NCI-H82 (cell line): ENCODE results near the gene MSX2.

Experiments
- DNase-seq: peaks from one replicate; lab custom pipeline; 2025; lab: John Stamatoyannopoulos, UW

MSX2 gene

GRCh38 chr5:174773371-174773770, 49.0 kb downstream of the MSX2 start:
- DNase-seq: no peak

DNA sequence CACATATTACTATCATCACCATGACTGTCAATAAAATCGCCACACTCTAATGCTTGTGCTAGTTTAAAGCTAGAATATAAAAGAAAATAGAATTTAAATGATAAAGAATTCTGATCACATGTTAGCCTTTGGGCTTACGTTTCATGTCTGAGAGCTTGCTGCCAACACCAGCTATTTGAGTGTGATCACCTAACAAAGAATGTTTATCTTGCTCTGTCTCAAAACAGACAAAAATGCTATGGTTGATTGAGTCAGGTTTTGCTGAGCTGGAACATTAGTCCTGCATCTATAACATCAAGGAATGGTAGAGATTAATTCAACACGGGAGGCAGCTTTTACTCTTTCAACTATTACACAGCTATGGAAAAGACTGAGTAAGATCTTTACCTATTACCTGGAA, 50.7 kb downstream of the MSX2 start:
- no peak for DNase-seq

DNA sequence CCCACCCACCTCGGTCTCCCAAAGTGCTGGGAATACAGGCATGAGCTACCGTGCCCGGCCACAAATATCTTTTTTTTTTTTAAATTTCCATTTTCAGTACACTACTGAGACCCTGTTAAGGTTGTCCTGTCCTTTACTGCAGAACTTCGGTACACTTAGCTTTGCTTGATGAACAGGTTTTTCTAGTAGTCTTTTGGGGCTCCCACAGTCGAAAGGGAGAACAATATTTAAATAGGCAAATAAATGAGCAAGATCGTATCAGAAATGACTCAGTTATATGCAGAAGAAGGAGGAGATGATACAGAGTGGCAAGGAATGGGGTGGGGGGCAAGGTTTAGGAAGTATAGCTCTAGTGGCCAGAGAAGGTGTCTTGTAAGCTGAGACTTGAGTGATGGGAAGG, 52.7 kb downstream of the MSX2 start:
- DNase-seq: no peak

DNA sequence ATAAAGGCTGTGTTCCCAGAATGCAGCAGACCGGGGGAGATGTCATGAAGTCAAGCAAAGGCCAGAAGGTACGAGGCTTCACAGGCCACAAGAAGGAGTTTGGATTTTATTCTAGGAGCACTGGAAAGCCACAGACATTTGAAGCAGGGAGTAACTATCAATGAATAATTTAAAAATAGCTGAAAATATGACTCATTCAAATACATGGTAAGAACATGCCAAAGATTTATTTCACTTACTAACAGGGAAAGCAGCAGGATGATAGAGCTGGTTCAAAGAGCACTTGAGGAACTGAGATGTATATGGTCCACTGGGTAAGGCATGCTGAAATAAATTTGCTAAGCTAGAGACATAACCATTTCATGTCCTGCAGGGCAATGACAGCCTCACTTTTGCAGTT, 53.2 kb downstream of the MSX2 start:
- no peak for DNase-seq
